ENCODE data around the gene FGF23. TPM values are rescaled to one million over a fixed set of nuclear protein-coding genes. Genes with fewer than 3 reads are reported as not detected.

The FGF23 gene
- polyA plus RNA-seq, 1 donor (not counting 4 experiments of a cell fraction or from before 2014, with no cell fraction given), result not detected

GRCh38 chr12:4388662-4389061 is 9.2 kb upstream of the FGF23 start:
- DNase-seq (ENCODE audit: low read depth, low spot score), result no peak
- dilution Hi-C loops (cut with MboI; ENCODE audit: extremely low pct_ligation_motif_present, low sequenced_read_pairs), result no loop called here
- H3K4me2 ChIP-seq (ENCODE audit: control insufficient read depth, extremely low read depth, insufficient read depth, low read depth, low read length), result no peak overlapping the region

GRCh38 chr12:4388032-4388431 is 8.5 kb upstream of the FGF23 start:
- no peaks in the 10 kb centered on the region for H3K9me3 ChIP-seq (ENCODE audit: control insufficient read depth, low read depth, low read length)
- dilution Hi-C loops (cut with MboI; ENCODE audit: extremely low pct_ligation_motif_present, low sequenced_read_pairs), result no loop called here
- no peaks in the 10 kb centered on the region for H3K36me3 ChIP-seq (ENCODE audit: control insufficient read depth in 2 of 2, extremely low read depth in 1 of 2, insufficient read depth in 2 of 2, low read length in 2 of 2)
- no peaks in the 10 kb centered on the region for H3K4me1 ChIP-seq (ENCODE audit: control insufficient read depth, extremely low read depth, insufficient read depth, low read length)
- DNase-seq (ENCODE audit: low read depth, low spot score), result no peak
- FAIRE-seq, result no peak
- no peak overlapping the region for H2AFZ ChIP-seq (ENCODE audit: control insufficient read depth, low read length)
- H3K4me3 ChIP-seq (ENCODE audit: control insufficient read depth in 2 of 3, extremely low read depth in 1 of 3, insufficient read depth in 2 of 3, low read depth in 1 of 3, low read length in 3 of 3), result no peak overlapping the region
- TF ChIP-seq EZH2 (IDR thresholded peaks at IDR 0.05; ENCODE audit: low read length) (no peak), CTCF (optimal IDR thresholded peaks at IDR 0.05 in 1 of 3, IDR thresholded peaks at IDR 0.05 in 1 of 3, conservative IDR thresholded peaks at IDR 0.05 in 1 of 3; ENCODE audit: extremely low read depth in 1 of 3, insufficient read depth in 2 of 3, low read length in 3 of 3) (no peak)
- H3K9me1 ChIP-seq (ENCODE audit: control insufficient read depth, extremely low read depth, insufficient read depth, low read length), result no peaks in the 10 kb centered on the region
- no peaks in the 10 kb centered on the region for H3K27me3 ChIP-seq (ENCODE audit: control insufficient read depth, extremely low read depth, insufficient read depth, low read length)
- no peak overlapping the region for H3K4me2 ChIP-seq (ENCODE audit: control insufficient read depth, extremely low read depth, insufficient read depth, low read depth, low read length)
- H3K79me2 ChIP-seq (ENCODE audit: control insufficient read depth, insufficient read depth, low read length), result no peaks in the 10 kb centered on the region
- no peak overlapping the region for H3K9ac ChIP-seq (ENCODE audit: control insufficient read depth, extremely low read depth, insufficient read depth, low read length)
- H4K20me1 ChIP-seq (ENCODE audit: control insufficient read depth, extremely low read depth, insufficient read depth, low read length), result no peaks in the 10 kb centered on the region
- H3K27ac ChIP-seq (ENCODE audit: control insufficient read depth, insufficient read depth, low read length), result no peak overlapping the region

More at GRCh38 chr12:4388662-4389061, 9.2 kb upstream of the FGF23 start:
- no peak overlapping the region for H3K9ac ChIP-seq (ENCODE audit: control insufficient read depth, extremely low read depth, insufficient read depth, low read length)
- H2AFZ ChIP-seq (ENCODE audit: control insufficient read depth, low read length), result no peak overlapping the region
- H3K79me2 ChIP-seq (ENCODE audit: control insufficient read depth, insufficient read depth, low read length), result no peaks in the 10 kb centered on the region
- H3K4me3 ChIP-seq (ENCODE audit: control insufficient read depth in 2 of 3, extremely low read depth in 1 of 3, insufficient read depth in 2 of 3, low read depth in 1 of 3, low read length in 3 of 3), result no peak overlapping the region
- FAIRE-seq, result no peak
- H3K27ac ChIP-seq (ENCODE audit: control insufficient read depth, insufficient read depth, low read length), result no peak overlapping the region
- no peaks in the 10 kb centered on the region for H3K9me3 ChIP-seq (ENCODE audit: control insufficient read depth, low read depth, low read length)
- H4K20me1 ChIP-seq (ENCODE audit: control insufficient read depth, extremely low read depth, insufficient read depth, low read length), result no peaks in the 10 kb centered on the region
- no peaks in the 10 kb centered on the region for H3K4me1 ChIP-seq (ENCODE audit: control insufficient read depth, extremely low read depth, insufficient read depth, low read length)
- H3K27me3 ChIP-seq (ENCODE audit: control insufficient read depth, extremely low read depth, insufficient read depth, low read length), result no peaks in the 10 kb centered on the region
- TF ChIP-seq EZH2 (IDR thresholded peaks at IDR 0.05; ENCODE audit: low read length) (no peak), CTCF (optimal IDR thresholded peaks at IDR 0.05 in 1 of 3, IDR thresholded peaks at IDR 0.05 in 1 of 3, conservative IDR thresholded peaks at IDR 0.05 in 1 of 3; ENCODE audit: extremely low read depth in 1 of 3, insufficient read depth in 2 of 3, low read length in 3 of 3) (no peak)
- H3K36me3 ChIP-seq (ENCODE audit: control insufficient read depth in 2 of 2, extremely low read depth in 1 of 2, insufficient read depth in 2 of 2, low read length in 2 of 2), result no peaks in the 10 kb centered on the region
- H3K9me1 ChIP-seq (ENCODE audit: control insufficient read depth, extremely low read depth, insufficient read depth, low read length), result no peaks in the 10 kb centered on the region
